NCI-H69 (cell line): ENCODE measurements around the gene BRD1.

ENCODE experiments used
- DNase-seq: peaks from one replicate; lab custom pipeline; 2025; lab: John Stamatoyannopoulos, UW

Gene BRD1

GRCh38 chr22:49827853-49828598, at the start of gene BRD1:
Gene BRD1 (minus strand): TSS chr22:49827873. CDS start chr22:49824317, 3,556 bp downstream.
- peak; percentile 83 for DNase-seq

GRCh38 chr22:49873228-49873940, 45.7 kb upstream of the BRD1 start:
- DNase-seq, result no peak

- no peak for DNase-seq
These were observed 44.7 kb upstream of the BRD1 start for GRCh38 chr22:49872347-49872746.

GRCh38 chr22:49871482-49871881, 43.8 kb upstream of the BRD1 start:
- DNase-seq, result no peak

- no peak for DNase-seq
These were observed 42.4 kb upstream of the BRD1 start for GRCh38 chr22:49869845-49870712.

- DNase-seq, result no peak
These were observed 41.6 kb upstream of the BRD1 start for GRCh38 chr22:49869086-49869830.

- DNase-seq, result no peak
These were observed 39.9 kb upstream of the BRD1 start for GRCh38 chr22:49867303-49868265.

- DNase-seq, result no peak
These were observed 39.0 kb upstream of the BRD1 start for GRCh38 chr22:49866646-49867045.

- DNase-seq, result no peak
These were observed 38.5 kb upstream of the BRD1 start for GRCh38 chr22:49866134-49866533.

GRCh38 chr22:49865156-49865555, 37.5 kb upstream of the BRD1 start:
- no peak for DNase-seq

GRCh38 chr22:49863931-49864330, 36.3 kb upstream of the BRD1 start:
- no peak for DNase-seq

- DNase-seq, result no peak
These were observed 34.8 kb upstream of the BRD1 start for GRCh38 chr22:49862496-49862776.

- peak; percentile 10 for DNase-seq
These were observed 34.2 kb upstream of the BRD1 start for GRCh38 chr22:49861642-49862495.

- DNase-seq, result no peak
These were observed 31.2 kb upstream of the BRD1 start for GRCh38 chr22:49858827-49859226.

- DNase-seq, result no peak
These were observed 29.3 kb upstream of the BRD1 start for GRCh38 chr22:49856766-49857618.

GRCh38 chr22:49856343-49856742, 28.7 kb upstream of the BRD1 start:
- DNase-seq, result no peak

- DNase-seq, result peak; percentile 15
These were observed 27.7 kb upstream of the BRD1 start for GRCh38 chr22:49855251-49855911.
